Left lobe of liver (tissue), 2 donors: ENCODE measurements around the gene GHR. TPM values are rescaled to one million over a fixed set of nuclear protein-coding genes. Genes with fewer than 3 reads are reported as not detected.

Experiments used
- ATAC-seq: fragments of 200-7000 bp; cut with Tn5 transposase; one replicate; pipeline ENCODE4 v1.9.1; 2020; ENCODE audit warnings: mild to moderate bottlenecking, moderate library complexity
- DNase-seq: peaks from one replicate; pipeline ENCODE4 v3.0.0-alpha.2; 2020; ENCODE audit warnings: low spot score
- total RNA-seq: library from RNA; stranded (reverse); gene quantifications from one replicate; pipeline ENCODE4 v1.2.1, GENCODE V29; 2021
- donor health status: DM: no; HTN: no; CAD: no; lungs with moderate emphysema.
- donor health status: DM: no; HTN: yes; CAD: no.

GHR gene
- 76.6 TPM for total RNA-seq

DNA sequence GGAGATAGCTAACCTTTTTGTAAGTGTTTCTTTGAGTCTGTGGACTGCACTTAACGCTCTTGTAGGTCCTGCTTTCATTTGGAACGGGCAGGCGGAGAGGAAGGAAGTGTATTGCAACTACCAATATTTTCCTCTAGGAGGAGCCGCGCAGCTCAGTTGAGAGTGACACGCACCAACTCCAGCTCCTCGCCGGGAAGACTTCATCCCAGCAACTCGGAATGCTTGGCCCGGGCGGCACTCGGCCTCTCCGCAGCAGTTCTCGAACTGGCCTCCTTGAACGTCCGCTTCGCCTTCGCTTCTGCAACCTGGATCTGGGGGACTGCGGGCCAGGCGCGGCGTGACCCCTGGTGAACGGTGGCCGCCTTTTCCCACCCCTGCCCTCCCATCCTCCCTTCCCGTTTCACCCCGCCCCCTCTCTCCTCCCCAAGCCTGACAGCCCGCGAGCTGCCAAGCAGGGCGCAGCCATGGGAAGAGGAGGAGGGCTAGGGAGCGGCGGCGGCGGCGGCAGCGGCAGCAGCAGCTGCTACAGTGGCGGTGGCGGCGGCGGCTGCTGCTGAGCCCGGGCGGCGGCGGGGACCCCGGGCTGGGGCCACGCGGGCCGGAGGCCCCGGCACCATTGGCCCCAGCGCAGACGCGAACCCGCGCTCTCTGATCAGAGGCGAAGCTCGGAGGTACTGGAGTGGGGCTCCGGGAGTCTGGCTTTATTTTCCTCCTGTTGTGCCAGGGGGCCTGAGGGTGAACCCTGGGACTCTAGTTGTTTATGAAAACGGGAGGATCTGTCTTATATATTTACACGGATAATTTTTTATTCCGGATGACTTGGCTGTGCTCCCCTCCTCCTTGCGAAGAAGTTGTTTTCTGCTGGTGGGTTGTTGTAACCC, at the start of gene GHR:
GHR (plus strand) TSS at position 155 of the 881 bp plus-strand sequence. CDS start 142,436 bp downstream, outside the sequence.
- peak; percentile 83 for ATAC-seq

DNA sequence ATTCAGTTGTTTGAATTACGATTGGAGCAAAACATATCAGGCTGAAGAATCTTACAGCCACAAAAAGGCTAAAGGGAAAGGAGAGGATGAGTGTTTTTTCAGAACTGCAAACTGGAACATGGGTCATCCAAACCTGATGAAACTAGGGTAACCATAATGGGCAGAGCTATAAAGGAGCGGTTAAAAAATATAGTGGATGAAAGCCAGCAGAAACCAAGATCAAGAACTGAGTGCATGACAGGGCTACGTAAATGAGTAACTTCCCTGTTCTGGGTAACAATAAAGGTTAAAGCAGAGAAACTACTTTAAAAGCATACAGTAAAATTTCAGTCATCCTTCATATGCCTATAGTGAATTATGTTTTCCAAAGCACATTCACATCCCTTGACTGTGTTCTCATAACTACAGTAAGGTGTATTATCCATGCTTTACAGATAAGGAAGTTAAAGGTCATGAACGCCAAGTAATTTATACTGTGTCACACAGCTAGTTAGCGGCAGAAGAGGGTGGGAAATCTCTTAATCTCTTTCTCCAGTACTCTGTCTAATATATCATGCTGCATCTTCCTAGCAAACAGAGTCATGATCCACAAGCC, 48.5 kb upstream of the GHR start:
- no peak for ATAC-seq
- DNase-seq: no peak

More for the DNA sequence above, at the start of gene GHR:
- peak; percentile 84 for DNase-seq

- no peak for DNase-seq
- ATAC-seq: no peak
These were observed 45.7 kb upstream of the GHR start for GRCh38 chr5:42377496-42377895.

DNA sequence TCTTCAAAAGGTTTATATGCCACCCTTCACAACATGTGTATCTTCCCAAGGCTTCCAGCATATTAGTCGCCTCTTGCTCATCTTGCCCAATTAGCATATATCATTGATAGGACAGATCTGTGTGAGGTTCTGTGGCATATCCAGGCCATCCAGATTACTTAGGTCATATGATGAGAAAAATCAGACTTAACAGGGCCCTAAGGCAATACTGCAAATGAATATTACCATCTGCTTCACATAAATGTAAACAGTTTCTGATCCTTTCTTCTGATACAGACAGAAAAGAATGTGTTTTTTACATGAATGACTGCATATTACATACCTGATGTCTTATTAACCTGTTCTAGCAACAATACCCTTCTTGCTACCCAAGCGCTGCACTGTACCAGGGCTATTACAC, 41.3 kb upstream of the GHR start:
- ATAC-seq: no peak

GRCh38 chr5:42387563-42387962, 35.7 kb upstream of the GHR start:
- ATAC-seq (no peak), DNase-seq (no peak)

More for the DNA sequence above, 41.3 kb upstream of the GHR start:
- DNase-seq: no peak

DNA sequence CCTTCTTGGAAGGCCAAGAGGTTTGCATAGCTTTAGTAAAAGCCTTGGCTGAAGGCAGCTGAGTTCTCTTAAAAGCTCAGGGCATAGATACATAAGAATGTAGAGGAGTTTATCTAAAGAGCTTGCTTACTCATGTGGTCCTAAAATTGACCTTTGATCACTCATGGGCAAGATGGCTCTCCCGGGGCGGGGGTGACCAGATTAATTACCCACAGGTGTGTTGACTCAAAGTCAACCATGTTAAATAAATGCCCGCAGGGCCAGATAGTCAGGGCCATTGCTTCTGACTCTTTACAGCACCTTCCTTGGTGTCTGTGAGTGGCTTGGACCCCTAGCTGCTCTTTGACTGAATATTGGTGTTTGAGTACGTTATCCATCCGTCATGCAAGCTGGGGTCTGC, 33.1 kb upstream of the GHR start:
- no peak for ATAC-seq
- DNase-seq: no peak

DNA sequence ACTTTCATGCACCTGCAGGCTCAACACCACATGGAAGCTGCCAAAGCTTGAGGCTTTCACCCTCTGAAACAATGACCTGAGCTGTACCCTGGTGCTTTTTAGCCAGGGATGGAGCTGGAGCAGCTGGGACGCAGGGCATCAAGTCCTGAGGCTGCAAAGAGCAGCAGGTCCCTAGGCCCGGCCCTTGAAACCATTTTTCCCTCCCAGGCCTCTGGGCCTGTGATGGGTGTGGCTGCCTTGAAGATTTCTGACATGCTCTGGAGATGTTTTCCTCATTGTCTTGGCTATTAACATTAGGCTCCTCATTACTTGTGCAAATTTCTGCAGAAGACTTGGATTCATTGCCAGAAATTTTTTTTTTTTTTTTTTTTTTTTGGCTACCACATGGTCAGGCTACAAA, 30.3 kb upstream of the GHR start:
- ATAC-seq (no peak), DNase-seq (no peak)

DNA sequence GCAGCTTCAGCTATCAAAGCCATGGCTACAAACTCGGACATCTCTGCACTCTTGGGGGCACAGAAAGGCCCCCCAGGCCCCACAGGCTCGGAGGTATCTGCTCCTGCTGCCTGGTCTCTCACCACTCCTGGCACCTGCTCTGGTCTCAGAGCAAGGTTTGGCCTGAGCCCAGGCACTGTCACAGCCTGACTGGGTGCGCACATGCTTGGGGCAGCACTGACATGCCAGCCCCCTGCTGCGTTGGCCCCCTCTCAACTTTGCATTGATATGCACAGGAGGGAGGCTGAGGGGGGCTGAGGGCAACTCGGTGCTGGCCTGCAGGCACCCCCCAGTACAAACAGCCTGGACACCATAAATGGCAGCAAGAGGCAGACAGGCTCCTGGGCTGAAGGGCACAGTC, 27.1 kb upstream of the GHR start:
- ATAC-seq (no peak), DNase-seq (no peak)

DNA sequence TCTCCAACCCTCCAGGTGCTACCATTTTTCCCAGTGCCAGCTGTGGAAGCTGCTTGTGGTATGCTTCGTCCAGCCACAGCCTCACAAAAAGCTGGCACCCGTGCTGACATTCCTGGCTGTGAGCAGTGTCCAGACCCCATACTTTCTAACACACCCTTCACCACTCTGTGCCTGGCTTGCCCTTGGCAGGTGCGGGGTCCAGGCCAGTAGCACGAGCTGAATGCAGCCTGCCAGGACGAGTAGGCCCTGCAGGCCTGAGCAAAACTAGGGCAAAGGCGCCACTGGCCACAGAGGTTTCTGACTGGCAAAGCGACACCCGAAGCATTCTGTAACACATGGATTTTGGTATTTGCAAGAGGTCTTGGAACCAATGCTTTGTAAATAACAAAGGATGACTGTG, 26.0 kb upstream of the GHR start:
- ATAC-seq: no peak
- DNase-seq: no peak

DNA sequence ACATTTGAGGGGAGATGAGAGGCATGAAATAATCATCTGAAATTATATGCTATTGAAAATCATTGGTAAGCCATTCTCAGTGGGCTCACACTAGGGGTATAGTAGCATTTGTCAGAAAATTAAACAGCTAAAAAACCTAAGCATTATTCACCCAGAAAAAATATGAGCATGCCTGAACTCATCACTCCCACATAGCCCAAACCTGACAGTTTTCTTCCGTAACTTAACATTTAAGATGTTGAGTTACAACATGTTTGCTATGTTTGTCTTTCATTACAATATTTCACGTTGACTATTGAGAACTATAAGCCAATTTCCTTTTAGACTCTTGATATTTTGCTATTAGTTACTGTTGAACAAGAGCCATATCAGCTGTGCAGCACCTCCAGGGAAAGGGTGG, 23.5 kb upstream of the GHR start:
- no peak for ATAC-seq
- no peak for DNase-seq

DNA sequence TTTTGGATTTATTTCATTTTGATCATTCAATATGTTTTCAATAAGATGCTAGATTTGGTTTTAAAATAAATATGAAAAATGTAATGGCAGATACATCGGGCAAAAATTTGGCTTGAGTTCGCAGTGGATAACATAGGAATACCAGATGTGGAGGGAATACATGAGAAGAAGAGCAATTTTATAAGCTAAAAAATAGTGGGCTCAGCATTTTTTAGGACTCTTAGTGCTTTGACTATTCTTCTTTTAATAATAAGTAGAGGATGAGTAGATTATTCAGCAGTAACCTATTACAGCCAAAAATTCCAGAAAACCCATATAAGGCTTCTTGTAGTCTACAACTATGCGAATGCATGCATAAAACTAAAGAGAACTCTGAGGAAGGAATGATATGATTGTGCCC, 22.8 kb upstream of the GHR start:
- DNase-seq (no peak), ATAC-seq (no peak)

- ATAC-seq (no peak), DNase-seq (no peak)
These were observed 20.0 kb upstream of the GHR start for GRCh38 chr5:42403236-42403635.

GRCh38 chr5:42404366-42404765, 18.9 kb upstream of the GHR start:
- no peak for DNase-seq
- no peak for ATAC-seq

- no peak for ATAC-seq
- no peak for DNase-seq
These were observed 3.9 kb upstream of the GHR start for GRCh38 chr5:42419294-42419693.

- ATAC-seq (no peak), DNase-seq (no peak)
These were observed 471 bp upstream of the GHR start for GRCh38 chr5:42422656-42423280.

DNA sequence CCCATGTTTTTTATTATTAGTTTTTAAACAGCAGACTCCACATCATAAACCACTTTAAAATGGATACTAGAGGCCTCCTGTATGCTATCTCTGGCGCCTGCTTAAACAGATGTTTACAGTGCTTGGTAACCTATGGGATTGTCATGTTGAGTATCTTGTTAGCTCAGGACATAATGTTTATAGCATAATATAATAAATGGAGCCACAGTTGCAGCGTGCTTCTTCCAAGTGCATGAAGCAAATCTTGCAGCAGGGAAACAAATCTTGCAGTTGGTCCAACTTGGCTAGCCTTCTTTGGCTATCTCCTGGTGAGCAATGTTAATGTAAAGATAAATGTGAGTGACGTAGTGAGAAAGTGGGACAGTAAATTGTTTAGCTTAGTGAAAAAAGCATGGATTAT, 2.8 kb downstream of the GHR start:
- ATAC-seq: no peak
- no peak for DNase-seq

DNA sequence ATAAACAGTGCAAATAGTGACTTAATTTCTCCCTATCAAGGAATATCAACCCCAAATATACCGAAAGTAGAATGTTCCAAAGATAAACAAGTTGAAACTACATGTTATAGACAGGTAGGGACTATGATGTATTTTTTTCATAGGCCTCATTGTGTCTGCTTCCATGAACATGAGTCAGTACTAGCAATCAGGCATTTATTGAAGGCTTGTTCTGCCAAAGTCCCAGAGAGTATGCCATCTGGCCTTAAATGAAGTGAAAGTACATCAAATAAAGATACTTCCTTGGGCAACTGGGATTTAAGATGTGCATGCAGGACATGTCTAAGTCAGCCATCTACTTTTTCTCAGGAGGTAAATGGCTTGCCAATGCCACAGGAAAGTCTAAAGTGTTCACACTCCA, 6.5 kb downstream of the GHR start:
- ATAC-seq (no peak), DNase-seq (no peak)

DNA sequence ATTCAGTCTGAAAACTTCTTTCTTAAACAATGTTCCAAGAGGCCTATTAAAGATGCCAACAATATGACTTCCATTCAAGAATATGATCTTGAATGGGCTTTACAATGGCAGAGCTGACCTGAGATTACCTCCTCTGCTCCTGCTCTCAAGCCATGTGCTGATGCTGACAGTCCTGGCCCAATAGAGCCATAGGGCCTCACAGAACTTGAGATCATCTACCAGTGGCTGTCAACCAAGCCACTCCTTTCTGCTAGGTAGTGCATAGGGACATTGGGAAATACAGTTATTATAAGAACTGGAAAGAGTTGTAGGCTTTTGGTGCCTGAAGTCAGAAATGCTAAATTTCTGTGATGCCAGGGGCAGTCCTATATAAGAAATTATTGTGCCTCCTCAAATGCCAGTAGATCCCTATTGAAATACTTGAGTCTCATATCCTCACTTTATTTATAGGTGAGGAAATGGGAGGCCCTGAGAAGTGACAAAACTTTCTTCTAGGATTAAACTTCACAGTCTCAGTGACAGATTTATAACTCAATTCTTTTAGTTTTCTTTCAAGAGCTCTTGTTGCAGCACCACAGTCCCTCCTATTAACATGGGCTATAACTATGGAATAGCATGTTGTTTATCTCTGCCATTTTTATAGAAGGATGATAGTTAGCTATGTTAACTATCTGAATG, 10.9 kb downstream of the GHR start:
- ATAC-seq (peak; percentile 36), DNase-seq (no peak)

GRCh38 chr5:42436051-42436450, 12.8 kb downstream of the GHR start:
- no peak for ATAC-seq

GRCh38 chr5:42454216-42454995, 31.2 kb downstream of the GHR start:
- DNase-seq (no peak), ATAC-seq (peak; percentile 40)

More at GRCh38 chr5:42436051-42436450, 12.8 kb downstream of the GHR start:
- no peak for DNase-seq

GRCh38 chr5:42461033-42461432, 37.8 kb downstream of the GHR start:
- DNase-seq: no peak
- ATAC-seq: peak; percentile 70
